IPS DF 6.9 (cell line): Measurements from ENCODE around the gene DYNLT1.
"Not testable (repeated sequence)": the region's sequence is repeated elsewhere in the genome, so short reads cannot be mapped to it uniquely, and the experiment has no call there.

Experiments used
- DNase-seq: peaks from one replicate; pipeline ENCODE4 v3.0.0-alpha.2; 2013; ENCODE audit warnings: low read depth, low spot score
- H3K27ac ChIP-seq: one replicate; pipeline ENCODE4 v1.5.1; 2013; ENCODE audit warnings: low read length, control low read depth
- H3K27me3 ChIP-seq: 2 replicates; pipeline ENCODE4 v1.6.1; 2013; ENCODE audit warnings: mild to moderate bottlenecking, low read length; ENCODE audit not compliant: control insufficient read depth, insufficient read depth
- H3K36me3 ChIP-seq: 2 replicates; pipeline ENCODE4 v1.6.1; 2013; ENCODE audit warnings: low read length; ENCODE audit not compliant: control insufficient read depth, insufficient read depth
- H3K4me1 ChIP-seq: 2 replicates; pipeline ENCODE4 v1.6.1; 2013; ENCODE audit warnings: low read length; ENCODE audit not compliant: control insufficient read depth, insufficient read depth
- H3K4me3 ChIP-seq: 2 replicates; pipeline ENCODE4 v1.5.1; 2013; ENCODE audit warnings: mild to moderate bottlenecking, low read length
- H3K9me3 ChIP-seq: 2 replicates; pipeline ENCODE4 v1.6.1; 2013; ENCODE audit warnings: low read length, inconsistent platforms; ENCODE audit not compliant: control insufficient read depth, insufficient read depth
- WGBS: extraction: QIAGEN DNeasy Blood & Tissue Kit; methylation state at CpG from one replicate; pipeline ENCODE4 v1.1.7; 2013; ENCODE audit warnings: mixed read lengths, missing lambda C conversion rate; ENCODE audit not compliant: insufficient read length, insufficient coverage; 5-methylcytosine and 5-hydroxymethylcytosine counted together

The DYNLT1 gene

DNA sequence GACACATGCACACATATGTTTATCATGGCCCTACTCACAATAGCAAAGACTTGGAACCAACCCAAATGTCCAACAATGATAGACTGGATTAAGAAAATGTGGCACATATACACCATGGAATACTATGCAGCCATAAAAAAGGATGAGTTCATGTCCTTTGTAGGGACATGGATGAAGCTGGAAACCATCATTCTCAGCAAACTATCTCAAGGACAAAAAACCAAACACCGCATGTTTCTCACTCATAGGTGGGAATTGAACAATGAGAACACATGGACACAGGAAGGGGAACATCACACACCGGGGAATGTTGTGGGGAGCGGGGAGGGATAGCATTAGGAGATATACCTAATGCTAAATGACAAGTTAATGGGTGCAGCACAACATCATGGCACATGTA lies 32.6 kb upstream of the DYNLT1 start:
- H3K36me3 ChIP-seq, DNase-seq, H3K4me1 ChIP-seq, H3K27ac ChIP-seq, H3K9me3 ChIP-seq, H3K27me3 ChIP-seq, H3K4me3 ChIP-seq: not testable (repeated sequence)
- whole genome bisulfite sequencing, result no CpG with 5 or more reads among the region's 3 CpGs

DNA sequence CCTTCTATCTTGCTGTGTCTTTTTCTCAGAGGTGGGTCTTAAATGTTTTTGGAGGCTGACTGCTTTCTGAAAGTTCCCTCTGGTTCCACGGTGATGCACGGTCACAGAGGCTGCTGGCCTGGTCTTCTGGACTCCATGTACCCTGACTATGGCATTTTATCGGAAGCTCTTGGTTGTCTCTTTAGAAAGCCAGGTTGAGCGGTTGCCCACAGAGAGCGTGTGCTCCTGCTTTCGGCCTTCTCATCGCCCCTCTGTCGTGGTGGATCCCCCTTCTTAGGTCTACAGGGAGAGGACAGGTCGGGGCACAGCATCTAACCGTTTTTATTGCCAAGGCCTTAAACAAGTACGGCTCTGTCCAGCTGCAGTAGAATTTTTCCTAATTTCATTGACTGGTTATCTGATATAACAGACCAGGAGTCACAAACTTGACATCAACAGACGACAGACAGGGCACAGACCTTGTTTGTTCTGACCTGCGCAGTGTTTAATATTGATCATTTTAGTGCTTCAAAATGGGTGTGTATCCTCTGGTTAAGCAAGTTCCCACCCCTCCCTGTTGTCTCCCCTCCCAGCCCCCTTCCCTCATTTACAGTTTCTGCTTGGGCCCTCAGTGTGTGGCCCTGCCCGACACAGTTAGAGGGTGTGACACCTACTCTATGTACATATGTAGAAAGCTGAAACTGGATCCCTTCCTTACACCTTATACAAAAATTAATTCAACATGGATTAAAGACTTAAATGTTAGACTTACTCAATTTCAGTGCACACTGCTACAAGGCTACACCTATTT lies 30.0 kb upstream of the DYNLT1 start:
- Histone ChIP-seq H3K27me3 (no peaks in the 10 kb centered on the region), H3K27ac (no peak overlapping the region), H3K4me1 (no peaks in the 10 kb centered on the region), H3K4me3 (no peak overlapping the region), H3K36me3 (no peaks in the 10 kb centered on the region), H3K9me3 (no peaks in the 10 kb centered on the region)
- WGBS, result no CpG with 5 or more reads among the region's 14 CpGs
- DNase-seq, result no peak

- Histone ChIP-seq H3K27me3 (no peaks in the 10 kb centered on the region), H3K4me1 (no peaks in the 10 kb centered on the region), H3K9me3 (no peaks in the 10 kb centered on the region), H3K27ac (no peak overlapping the region), H3K4me3 (no peak overlapping the region), H3K36me3 (no peaks in the 10 kb centered on the region)
- DNase-seq, result no peak
- no CpG with 5 or more reads among the region's 6 CpGs for WGBS
Observed at GRCh38 chr6:158672726-158673125, 28.2 kb upstream of the DYNLT1 start.

- H3K9me3 ChIP-seq, H3K4me3 ChIP-seq, H3K36me3 ChIP-seq, H3K27me3 ChIP-seq, DNase-seq, H3K27ac ChIP-seq, H3K4me1 ChIP-seq: not testable (repeated sequence)
- WGBS, result no CpG with 5 or more reads among the region's 8 CpGs
Observed at GRCh38 chr6:158672119-158672518, 27.6 kb upstream of the DYNLT1 start.

GRCh38 chr6:158669145-158670035 lies 24.8 kb upstream of the DYNLT1 start:
- Histone ChIP-seq H3K36me3 (no peaks in the 10 kb centered on the region), H3K27me3 (no peaks in the 10 kb centered on the region), H3K27ac (no peak overlapping the region), H3K4me3 (no peak overlapping the region), H3K9me3 (no peaks in the 10 kb centered on the region), H3K4me1 (no peaks in the 10 kb centered on the region)
- no peak for DNase-seq
- no CpG with 5 or more reads among the region's 7 CpGs for WGBS

- WGBS, result no CpG with 5 or more reads among the region's 7 CpGs
- DNase-seq, result no peak
- Histone ChIP-seq H3K27ac (no peak overlapping the region), H3K27me3 (no peaks in the 10 kb centered on the region), H3K9me3 (no peaks in the 10 kb centered on the region), H3K36me3 (no peaks in the 10 kb centered on the region), H3K4me3 (no peak overlapping the region), H3K4me1 (no peaks in the 10 kb centered on the region)
Observed at GRCh38 chr6:158668707-158669103, 24.2 kb upstream of the DYNLT1 start.

GRCh38 chr6:158667360-158667981 lies 22.9 kb upstream of the DYNLT1 start:
- WGBS, result no CpG with 5 or more reads among the region's 8 CpGs
- H3K9me3 ChIP-seq, result no peaks in the 10 kb centered on the region
- no peaks in the 10 kb centered on the region for H3K36me3 ChIP-seq
- H3K4me1 ChIP-seq, result no peaks in the 10 kb centered on the region
- no peak overlapping the region for H3K27ac ChIP-seq
- H3K27me3 ChIP-seq, result no peaks in the 10 kb centered on the region
- DNase-seq, result no peak
- H3K4me3 ChIP-seq, result no peak overlapping the region

DNA sequence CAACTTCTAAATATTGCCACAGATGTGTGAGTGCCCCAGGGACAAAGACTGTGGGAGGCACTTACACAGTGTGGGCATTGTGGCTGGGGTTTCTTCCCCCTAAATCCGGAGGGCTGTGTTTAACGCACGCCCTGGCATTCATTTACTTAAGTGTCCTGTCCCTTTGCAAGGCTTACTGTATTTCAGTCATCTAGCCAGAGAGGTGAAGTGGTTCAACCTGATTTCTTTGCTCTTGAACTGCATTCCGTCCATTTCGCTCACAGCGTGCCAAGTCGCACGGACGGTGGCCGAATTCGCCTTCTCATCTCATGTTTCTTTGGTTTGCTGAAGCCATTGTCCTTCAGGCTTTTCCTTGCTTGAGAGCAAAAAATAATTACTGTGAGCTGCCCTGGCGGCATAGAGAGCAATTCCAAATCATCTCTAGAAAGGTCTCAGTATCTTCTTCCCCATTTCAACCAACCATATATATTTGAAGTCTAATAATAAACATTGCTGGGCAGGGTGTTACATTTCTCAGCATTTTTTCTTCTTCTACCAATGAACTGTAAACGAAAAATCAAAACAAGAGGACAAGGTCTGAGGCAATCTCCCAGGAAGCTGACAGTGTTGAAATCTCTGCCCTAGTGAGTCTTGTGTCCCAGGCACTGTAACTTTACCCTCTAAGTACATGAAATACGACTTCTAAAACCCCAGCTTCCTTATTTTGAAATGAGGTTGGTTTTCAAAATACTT lies 22.3 kb upstream of the DYNLT1 start:
- no peaks in the 10 kb centered on the region for H3K4me1 ChIP-seq
- no peak overlapping the region for H3K4me3 ChIP-seq
- no peaks in the 10 kb centered on the region for H3K27me3 ChIP-seq
- no peak for DNase-seq
- no CpG with 5 or more reads among the region's 14 CpGs for WGBS
- no peaks in the 10 kb centered on the region for H3K9me3 ChIP-seq
- H3K36me3 ChIP-seq, result no peaks in the 10 kb centered on the region
- no peak overlapping the region for H3K27ac ChIP-seq

DNA sequence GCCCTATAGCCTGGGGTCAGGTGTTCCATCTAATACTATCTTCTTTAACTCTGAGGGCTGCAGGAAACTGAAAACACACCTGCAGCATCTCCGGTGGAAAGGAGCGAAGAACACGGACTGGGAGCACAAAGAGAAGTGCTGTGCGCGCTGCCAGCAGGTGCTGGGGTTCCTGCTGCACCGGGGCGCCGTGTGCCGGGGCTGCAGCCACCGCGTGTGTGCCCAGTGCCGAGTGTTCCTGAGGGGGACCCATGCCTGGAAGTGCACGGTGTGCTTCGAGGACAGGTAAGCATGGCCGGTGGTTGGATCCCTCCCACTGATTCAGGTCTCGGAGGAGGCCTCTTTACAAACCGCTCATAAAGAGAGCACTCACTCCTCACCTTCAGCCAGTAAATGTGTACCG lies 20.8 kb upstream of the DYNLT1 start:
- Histone ChIP-seq H3K36me3 (no peaks in the 10 kb centered on the region), H3K27ac (no peak overlapping the region), H3K9me3 (no peaks in the 10 kb centered on the region), H3K4me3 (no peak overlapping the region), H3K4me1 (0 out of 2 replicates have a peak, but pooled peaks cover under 1% of the 10 kb centered on the region), H3K27me3 (no peaks in the 10 kb centered on the region)
- no peak for DNase-seq
- WGBS, result no CpG with 5 or more reads among the region's 18 CpGs

DNA sequence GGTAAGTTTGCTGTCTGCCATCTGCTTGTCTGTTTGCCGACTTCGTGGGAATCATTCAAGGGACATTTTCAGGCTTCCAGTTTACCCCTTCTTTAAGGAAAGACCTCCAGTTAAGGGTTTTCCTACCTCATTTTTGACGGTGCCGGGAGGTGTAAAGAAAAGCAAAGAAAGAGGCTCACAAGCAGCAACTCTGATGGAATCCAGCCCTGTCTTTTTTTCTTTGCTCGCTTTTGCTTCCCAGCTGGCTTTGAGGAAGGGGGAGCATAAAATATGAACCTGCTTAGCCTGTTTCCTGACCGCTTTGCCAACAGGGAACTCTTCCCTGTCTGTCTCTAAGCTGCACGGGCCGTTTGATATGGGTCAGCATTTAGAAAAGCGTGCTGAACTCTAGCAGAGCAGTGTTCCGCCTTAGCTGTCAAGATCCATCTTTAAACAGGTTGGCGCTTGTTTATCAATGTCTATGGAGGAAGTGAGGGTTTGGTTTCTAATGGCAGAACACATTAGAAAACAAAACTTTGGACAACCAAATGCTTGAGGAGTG lies 19.2 kb upstream of the DYNLT1 start:
- WGBS, result no CpG with 5 or more reads among the region's 11 CpGs
- H3K27me3 ChIP-seq, result no peaks in the 10 kb centered on the region
- H3K36me3 ChIP-seq, result no peaks in the 10 kb centered on the region
- no peaks in the 10 kb centered on the region for H3K9me3 ChIP-seq
- no peak overlapping the region for H3K27ac ChIP-seq
- H3K4me1 ChIP-seq, result 0 out of 2 replicates have a peak, but pooled peaks cover 1% of the 10 kb centered on the region
- DNase-seq, result no peak
- no peak overlapping the region for H3K4me3 ChIP-seq
